HFFc6 (cell line): ENCODE measurements around the gene METRN. TPM values are rescaled to one million over a fixed set of nuclear protein-coding genes. Genes with fewer than 3 reads are reported as not detected.

Experiments used
- DNase-seq: peaks from one replicate; pipeline ENCODE4 v3.0.0-alpha.2; 2018
- H3K27ac Mint-ChIP-seq: 2 replicates; pipeline ENCODE4 v1.8.0; 2020; ENCODE audit warnings: mild to moderate bottlenecking, mixed read lengths
- H3K27me3 Mint-ChIP-seq: 2 replicates; pipeline ENCODE4 v1.8.0; 2021; ENCODE audit warnings: mild to moderate bottlenecking, moderate library complexity, mixed read lengths; ENCODE audit not compliant: insufficient read depth
- H3K36me3 Mint-ChIP-seq: 2 replicates; pipeline ENCODE4 v1.8.0; 2021; ENCODE audit warnings: low read depth, mixed read lengths
- H3K4me1 Mint-ChIP-seq: 2 replicates; pipeline ENCODE4 v1.8.0; 2020; ENCODE audit warnings: low read depth, mixed read lengths
- H3K4me3 Mint-ChIP-seq: 2 replicates; pipeline ENCODE4 v1.8.0; 2020; ENCODE audit warnings: mild to moderate bottlenecking, moderate library complexity, mixed read lengths
- H3K9me3 Mint-ChIP-seq: 2 replicates; pipeline ENCODE4 v1.8.0; 2020; ENCODE audit warnings: mild to moderate bottlenecking, mixed read lengths
- total RNA-seq, 6 experiments: library from RNA; stranded (reverse); fragmentation: NEBNext Ultra II Directional; extraction: Animal tissue kit (Norgen Biotek cat#: 25700); gene quantifications; 2 replicates in 1 of 6; 3 replicates in 5 of 6; pipeline ENCODE4 v1.2.3, GENCODE V29; 2021
- TF ChIP-seq, protein P1 (sequence below): fragments of 200-600 bp; sonication (generic); IDR thresholded peaks from 2 replicates; pipeline ENCODE4 v1.5.0; 2021; ENCODE audit warnings: antibody characterized with exemption, mild to moderate bottlenecking

The METRN gene
- total RNA-seq, 6 experiments from 2014 or later = 61.5 to 103 (median 70.4) TPM

DNA sequence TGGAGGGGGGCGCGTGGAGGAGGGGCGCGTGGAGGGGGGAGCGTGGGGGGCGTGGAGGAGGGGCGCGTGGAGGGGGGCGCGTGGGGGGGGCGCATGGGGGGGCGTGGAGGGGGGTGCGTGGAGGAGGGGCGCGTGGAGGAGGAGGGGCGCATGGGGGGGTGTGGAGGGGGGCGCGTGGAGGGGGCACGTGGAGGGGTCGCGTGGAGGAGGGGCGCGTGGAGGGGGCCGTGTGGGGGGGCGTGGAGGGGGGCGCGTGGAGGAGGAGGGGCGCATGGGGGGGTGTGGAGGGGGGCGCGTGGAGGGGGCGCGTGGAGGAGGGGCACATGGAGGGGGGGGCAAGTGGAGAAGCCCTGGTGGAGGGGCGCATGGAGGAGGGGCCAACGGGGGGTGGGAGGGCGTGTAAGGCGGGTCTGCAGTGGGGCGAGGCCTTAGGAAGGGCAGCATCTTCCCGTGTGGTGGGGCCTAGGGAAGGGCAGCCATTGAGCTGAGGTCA, 52.9 kb downstream of the METRN start:
- Mint-ChIP-seq H3K9me3 (no peaks in the 10 kb centered on the region), H3K27ac (no peak overlapping the region), H3K36me3 (no peaks in the 10 kb centered on the region), H3K4me1 (no peaks in the 10 kb centered on the region), H3K4me3 (no peak overlapping the region), H3K27me3 (no peaks in the 10 kb centered on the region)
- no peak for DNase-seq
- TF ChIP-seq, protein P1, sequence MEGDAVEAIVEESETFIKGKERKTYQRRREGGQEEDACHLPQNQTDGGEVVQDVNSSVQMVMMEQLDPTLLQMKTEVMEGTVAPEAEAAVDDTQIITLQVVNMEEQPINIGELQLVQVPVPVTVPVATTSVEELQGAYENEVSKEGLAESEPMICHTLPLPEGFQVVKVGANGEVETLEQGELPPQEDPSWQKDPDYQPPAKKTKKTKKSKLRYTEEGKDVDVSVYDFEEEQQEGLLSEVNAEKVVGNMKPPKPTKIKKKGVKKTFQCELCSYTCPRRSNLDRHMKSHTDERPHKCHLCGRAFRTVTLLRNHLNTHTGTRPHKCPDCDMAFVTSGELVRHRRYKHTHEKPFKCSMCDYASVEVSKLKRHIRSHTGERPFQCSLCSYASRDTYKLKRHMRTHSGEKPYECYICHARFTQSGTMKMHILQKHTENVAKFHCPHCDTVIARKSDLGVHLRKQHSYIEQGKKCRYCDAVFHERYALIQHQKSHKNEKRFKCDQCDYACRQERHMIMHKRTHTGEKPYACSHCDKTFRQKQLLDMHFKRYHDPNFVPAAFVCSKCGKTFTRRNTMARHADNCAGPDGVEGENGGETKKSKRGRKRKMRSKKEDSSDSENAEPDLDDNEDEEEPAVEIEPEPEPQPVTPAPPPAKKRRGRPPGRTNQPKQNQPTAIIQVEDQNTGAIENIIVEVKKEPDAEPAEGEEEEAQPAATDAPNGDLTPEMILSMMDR = no peak

DNA sequence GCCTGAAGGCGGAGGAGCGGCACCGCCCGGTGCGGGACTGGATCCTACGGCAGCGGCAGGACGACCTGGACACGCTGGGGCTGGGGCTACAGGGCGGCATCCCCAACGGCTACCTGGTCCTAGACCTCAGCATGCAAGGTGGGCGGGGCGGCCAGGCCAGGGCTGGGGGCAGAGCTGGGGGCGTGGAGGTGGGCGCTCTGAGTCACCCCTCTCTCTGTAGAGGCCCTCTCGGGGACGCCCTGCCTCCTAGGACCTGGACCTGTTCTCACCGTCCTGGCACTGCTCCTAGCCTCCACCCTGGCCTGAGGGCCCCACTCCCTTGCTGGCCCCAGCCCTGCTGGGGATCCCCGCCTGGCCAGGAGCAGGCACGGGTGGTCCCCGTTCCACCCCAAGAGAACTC, 53.5 kb downstream of the METRN start:
- H3K4me1 Mint-ChIP-seq = no peaks in the 10 kb centered on the region

More for the DNA sequence above, 53.5 kb downstream of the METRN start:
- Mint-ChIP-seq H3K9me3 (no peaks in the 10 kb centered on the region), H3K27ac (no peak overlapping the region), H3K27me3 (no peaks in the 10 kb centered on the region), H3K36me3 (no peaks in the 10 kb centered on the region), H3K4me3 (no peak overlapping the region)
- no peak for DNase-seq
- TF ChIP-seq, protein P1 = no peak

Other genes with a start within 250 kb of the METRN start
- 10 to 100 TPM; 35.3 to 41.4 (median 40.2) TPM for gene CAPN15, start 187.4 kb upstream of the METRN start, total RNA-seq
- gene PRR35, start 154.7 kb upstream of the METRN start, total RNA-seq = not detected
- gene NHLRC4, start 148.1 kb upstream of the METRN start, total RNA-seq = under 1 TPM in 5 of 6 experiments, not detected in 1; 0.24 to 0.58 (median 0.28) TPM
- 10 to 100 TPM; 30.4 to 39.5 (median 35.4) TPM for gene PIGQ, start 145.2 kb upstream of the METRN start, total RNA-seq
- 10 to 100 TPM; 11.3 to 14.8 (median 12.2) TPM for gene RAB40C, start 125.1 kb upstream of the METRN start, total RNA-seq
- gene WFIKKN1, start 84.1 kb upstream of the METRN start, total RNA-seq = under 1 TPM in 2 of 6 experiments, not detected in 4; 0.02 to 0.14 TPM
- 100 to 1,000 TPM in 5 of 6 experiments, 10 to 100 TPM in 1; 91.6 to 115 (median 105) TPM for gene METTL26, start 78.8 kb upstream of the METRN start, total RNA-seq
- 10 to 100 TPM; 18.8 to 30.8 (median 24.2) TPM for gene MCRIP2, start 73.3 kb upstream of the METRN start, total RNA-seq
- gene WDR90, start 65.8 kb upstream of the METRN start, total RNA-seq = 10 to 100 TPM; 11.6 to 19.0 (median 17.7) TPM
- gene RHOT2, start 47.0 kb upstream of the METRN start, total RNA-seq = 10 to 100 TPM; 73.9 to 93.4 (median 84.8) TPM
- gene RHBDL1, start 39.4 kb upstream of the METRN start, total RNA-seq = 1 to 10 TPM; 1.4 to 2.3 (median 1.7) TPM
- gene STUB1, start 34.7 kb upstream of the METRN start, total RNA-seq = 100 to 1,000 TPM; 128 to 161 (median 141) TPM
- gene JMJD8, start 30.8 kb upstream of the METRN start, total RNA-seq = 10 to 100 TPM in 2 of 6 experiments, 1 to 10 TPM in 4; 7.6 to 10.6 (median 9.3) TPM
- gene WDR24, start 24.7 kb upstream of the METRN start, total RNA-seq = 1 to 10 TPM; 8.1 to 9.9 (median 8.7) TPM
- gene FBXL16, start 9.3 kb upstream of the METRN start, total RNA-seq = under 1 TPM in 1 of 6 experiments, not detected in 5; 0.05 TPM
- gene ANTKMT, start 6.0 kb downstream of the METRN start, total RNA-seq = 10 to 100 TPM; 50.1 to 57.7 (median 54.7) TPM
- 1 to 10 TPM; 2.2 to 4.1 (median 3.4) TPM for gene CCDC78, start 11.3 kb downstream of the METRN start, total RNA-seq
- 10 to 100 TPM; 11.4 to 16.6 (median 14.1) TPM for gene HAGHL, start 12.0 kb downstream of the METRN start, total RNA-seq
- gene CIAO3, start 25.9 kb downstream of the METRN start, total RNA-seq = 10 to 100 TPM; 16.9 to 20.5 (median 18.0) TPM
- gene MSLN, start 45.6 kb downstream of the METRN start, total RNA-seq = under 1 TPM; 0.17 to 0.61 (median 0.36) TPM
- gene RPUSD1, start 73.3 kb downstream of the METRN start, total RNA-seq = 10 to 100 TPM; 23.8 to 32.8 (median 25.8) TPM
- 10 to 100 TPM; 15.2 to 31.7 (median 26.0) TPM for gene CHTF18, start 73.5 kb downstream of the METRN start, total RNA-seq
- gene GNG13, start 85.6 kb downstream of the METRN start, total RNA-seq = not detected